K562 (cell line): Measurements from ENCODE around the gene TBL1X. TPM values are rescaled to one million over a fixed set of nuclear protein-coding genes. Genes with fewer than 3 reads are reported as not detected.

ENCODE experiments used
- ATF7 ChIP-seq: fragments of 450-650 bp; IDR thresholded peaks from 2 replicates; pipeline ENCODE4 v1.7.1; 2014; ENCODE audit warnings: mild to moderate bottlenecking, moderate library complexity
- BCLAF1 ChIP-seq, 2 experiments: fragments of 450-650 bp in 1 of 2; IDR thresholded peaks; 2 replicates each; pipeline ENCODE4 v1.6.1; 2011 to 2017; ENCODE audit warnings: low read depth in 2 of 2, antibody characterized with exemption in 1 of 2, borderline replicate concordance in 1 of 2, low read length in 1 of 2, mild to moderate bottlenecking in 1 of 2, mixed read lengths in 1 of 2; ENCODE audit not compliant: control insufficient read depth in 1 of 2
- CHD1 ChIP-seq: fragments of 200-600 bp; sonication (generic); IDR thresholded peaks from one replicate; pipeline ENCODE4 v1.6.1; 2012; ENCODE audit warnings: mild to moderate bottlenecking, moderate library complexity, low read length, inconsistent platforms
- CTBP1 ChIP-seq: fragments of 450-650 bp; IDR thresholded peaks from 2 replicates; pipeline ENCODE4 v1.6.1; 2016; ENCODE audit warnings: borderline replicate concordance
- DEAF1 ChIP-seq: fragments of 450-650 bp; formaldehyde crosslinking; IDR thresholded peaks from 2 replicates; pipeline ENCODE4 v1.4.0; 2020; ENCODE audit warnings: mild to moderate bottlenecking, moderate library complexity
- ESRRA ChIP-seq: fragments of 450-650 bp; IDR thresholded peaks from 2 replicates; pipeline ENCODE4 v1.6.1; 2014; ENCODE audit warnings: low read depth, mild to moderate bottlenecking, moderate library complexity, borderline replicate concordance
- HNRNPUL1 ChIP-seq: fragments of 200-400 bp; formaldehyde crosslinking; IDR thresholded peaks from 2 replicates; pipeline ENCODE4 v1.6.1; 2017; ENCODE audit warnings: low read length
- MNT ChIP-seq, 2 experiments: fragments of 450-650 bp; conservative IDR thresholded peaks; 2 replicates each; pipeline ENCODE4 v1.6.1; 2017; ENCODE audit warnings: mild to moderate bottlenecking in 2 of 2, moderate library complexity in 2 of 2
- POLR2AphosphoS2 ChIP-seq: IDR thresholded peaks from 2 replicates; pipeline ENCODE4 v1.6.1; 2012; ENCODE audit warnings: low read length, improper control_type of control experiment
- SRSF7 ChIP-seq: fragments of 200-400 bp; formaldehyde crosslinking; optimal IDR thresholded peaks from 2 replicates; pipeline ENCODE3; 2017; ENCODE audit warnings: mild to moderate bottlenecking, low read depth, low read length
- SRSF9 ChIP-seq: fragments of 200-400 bp; formaldehyde crosslinking; IDR thresholded peaks from 2 replicates; pipeline ENCODE4 v1.6.1; 2017; ENCODE audit warnings: low read depth, low read length, borderline replicate concordance
- ZZZ3 ChIP-seq: fragments of 450-650 bp; IDR thresholded peaks from 2 replicates; pipeline ENCODE4 v1.6.1; 2016; ENCODE audit warnings: antibody characterized with exemption, mild to moderate bottlenecking, moderate library complexity
- polyA plus RNA-seq, 8 experiments: library from polyadenylated mRNA; depleted of rRNA in 4 of 8; stranded (reverse) in 5 of 8; unstranded in 3 of 8; fragments of >200 nt; fragmentation: Nextera tagmentation in 2 of 8; fragmentation: Illumina TruSeq in 1 of 8; extraction: Ambion mirVana in 2 of 8; extraction: Trizol in 1 of 8; gene quantifications; 2 replicates each; pipeline versions ENCODE4 v1.2.1 to v1.2.3, GENCODE V29; 2011 to 2014; ENCODE audit warnings: inconsistent platforms in 1 of 8, missing spikeins in 1 of 8
- total RNA-seq, 7 experiments: library from RNA; depleted of rRNA in 6 of 7; stranded (reverse); fragments of >200 nt in 6 of 7; fragmentation: Illumina TruSeq in 2 of 7; extraction: Trizol in 2 of 7; gene quantifications; 2 replicates each; pipeline versions ENCODE4 v1.2.1 to v1.2.3, GENCODE V29; 2011 to 2021; ENCODE audit warnings: low replicate concordance in 1 of 7
- TF ChIP-seq, protein P1 (sequence below): fragments of 250-450 bp; sonication (Bioruptor Pico); IDR thresholded peaks from 2 replicates; pipeline ENCODE4 v1.5.0; 2021
- TF ChIP-seq, protein P2 (sequence below): fragments of 450-650 bp; IDR thresholded peaks from 2 replicates; pipeline ENCODE4 v1.6.1; 2017; ENCODE audit warnings: antibody characterized with exemption, mild to moderate bottlenecking

The TBL1X gene
- total and polyA plus RNA-seq, 9 of the 15 experiments (the other 6 are each of a cell fraction or from before 2014, with no cell fraction given), result 6.0 to 49.6 (median 19.7) TPM

DNA sequence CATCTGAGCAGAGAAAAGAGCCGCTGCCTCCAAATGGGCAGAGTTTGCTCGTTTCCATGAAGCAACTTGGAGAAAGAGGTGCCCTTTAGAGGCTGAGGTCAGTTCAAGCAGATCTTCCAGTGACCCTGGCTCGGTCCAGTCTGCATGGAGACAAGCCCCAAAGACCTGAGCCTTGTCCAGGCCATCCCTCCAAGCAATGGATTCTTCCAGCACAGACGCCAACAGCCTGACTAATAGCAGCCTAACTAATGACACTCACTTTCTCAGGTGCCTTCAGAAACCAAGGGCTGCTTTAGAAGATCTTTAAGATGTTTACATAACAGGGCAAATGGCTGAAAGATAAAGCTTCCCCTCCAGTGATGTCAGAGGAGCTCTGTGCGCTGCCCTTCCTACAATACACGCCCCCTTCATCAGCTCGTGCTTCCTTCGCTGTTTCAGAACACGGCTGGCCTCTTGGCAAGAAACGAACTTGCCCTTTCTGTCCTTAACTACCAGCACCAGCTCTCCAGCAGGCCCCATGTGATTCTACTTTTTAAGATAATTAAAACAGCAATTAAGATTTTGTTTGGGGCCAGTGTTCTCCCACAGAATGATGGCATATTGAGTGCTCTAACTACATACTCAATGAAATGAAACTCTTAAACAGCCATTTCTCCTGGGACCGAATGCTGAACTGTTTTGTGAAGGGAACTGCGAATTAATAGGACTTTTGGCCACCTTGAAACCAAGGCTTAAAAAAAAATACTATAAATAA is 181.8 kb downstream of the TBL1X start (continued):
- TF ChIP-seq BCLAF1 (IDR thresholded peaks at IDR 0.05; ENCODE audit: borderline replicate concordance in 1 of 2, control insufficient read depth in 1 of 2, low read depth in 2 of 2, low read length in 1 of 2), result no peak
- TF ChIP-seq, protein P1, sequence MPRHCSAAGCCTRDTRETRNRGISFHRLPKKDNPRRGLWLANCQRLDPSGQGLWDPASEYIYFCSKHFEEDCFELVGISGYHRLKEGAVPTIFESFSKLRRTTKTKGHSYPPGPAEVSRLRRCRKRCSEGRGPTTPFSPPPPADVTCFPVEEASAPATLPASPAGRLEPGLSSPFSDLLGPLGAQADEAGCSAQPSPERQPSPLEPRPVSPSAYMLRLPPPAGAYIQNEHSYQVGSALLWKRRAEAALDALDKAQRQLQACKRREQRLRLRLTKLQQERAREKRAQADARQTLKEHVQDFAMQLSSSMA (CRISPR knock-in tag), result no peak
- TF ChIP-seq POLR2AphosphoS2, result no peak
- TF ChIP-seq SRSF9, result no peak
- peak in 1 of 2 experiments; percentile 42; a peak in 2 of 4 replicates for TF ChIP-seq MNT (conservative IDR thresholded peaks at IDR 0.05)
- no peak for TF ChIP-seq CHD1
- no peak for TF ChIP-seq HNRNPUL1
- peak; percentile 41; the same call in 1 of the 2 replicates for TF ChIP-seq ATF7
- TF ChIP-seq DEAF1, result no peak
- TF ChIP-seq SRSF7, result no peak
- TF ChIP-seq ESRRA, result no peak
- no peak for TF ChIP-seq ZZZ3
- TF ChIP-seq, protein P2, sequence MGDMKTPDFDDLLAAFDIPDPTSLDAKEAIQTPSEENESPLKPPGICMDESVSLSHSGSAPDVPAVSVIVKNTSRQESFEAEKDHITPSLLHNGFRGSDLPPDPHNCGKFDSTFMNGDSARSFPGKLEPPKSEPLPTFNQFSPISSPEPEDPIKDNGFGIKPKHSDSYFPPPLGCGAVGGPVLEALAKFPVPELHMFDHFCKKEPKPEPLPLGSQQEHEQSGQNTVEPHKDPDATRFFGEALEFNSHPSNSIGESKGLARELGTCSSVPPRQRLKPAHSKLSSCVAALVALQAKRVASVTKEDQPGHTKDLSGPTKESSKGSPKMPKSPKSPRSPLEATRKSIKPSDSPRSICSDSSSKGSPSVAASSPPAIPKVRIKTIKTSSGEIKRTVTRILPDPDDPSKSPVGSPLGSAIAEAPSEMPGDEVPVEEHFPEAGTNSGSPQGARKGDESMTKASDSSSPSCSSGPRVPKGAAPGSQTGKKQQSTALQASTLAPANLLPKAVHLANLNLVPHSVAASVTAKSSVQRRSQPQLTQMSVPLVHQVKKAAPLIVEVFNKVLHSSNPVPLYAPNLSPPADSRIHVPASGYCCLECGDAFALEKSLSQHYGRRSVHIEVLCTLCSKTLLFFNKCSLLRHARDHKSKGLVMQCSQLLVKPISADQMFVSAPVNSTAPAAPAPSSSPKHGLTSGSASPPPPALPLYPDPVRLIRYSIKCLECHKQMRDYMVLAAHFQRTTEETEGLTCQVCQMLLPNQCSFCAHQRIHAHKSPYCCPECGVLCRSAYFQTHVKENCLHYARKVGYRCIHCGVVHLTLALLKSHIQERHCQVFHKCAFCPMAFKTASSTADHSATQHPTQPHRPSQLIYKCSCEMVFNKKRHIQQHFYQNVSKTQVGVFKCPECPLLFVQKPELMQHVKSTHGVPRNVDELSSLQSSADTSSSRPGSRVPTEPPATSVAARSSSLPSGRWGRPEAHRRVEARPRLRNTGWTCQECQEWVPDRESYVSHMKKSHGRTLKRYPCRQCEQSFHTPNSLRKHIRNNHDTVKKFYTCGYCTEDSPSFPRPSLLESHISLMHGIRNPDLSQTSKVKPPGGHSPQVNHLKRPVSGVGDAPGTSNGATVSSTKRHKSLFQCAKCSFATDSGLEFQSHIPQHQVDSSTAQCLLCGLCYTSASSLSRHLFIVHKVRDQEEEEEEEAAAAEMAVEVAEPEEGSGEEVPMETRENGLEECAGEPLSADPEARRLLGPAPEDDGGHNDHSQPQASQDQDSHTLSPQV, result no peak
- TF ChIP-seq CTBP1, result peak; percentile 17; the same call in 1 of the 2 replicates
